ENCODE measurements around the gene PLEK.

Gene PLEK

GRCh38 chr2:68417926-68418325 is 52.8 kb downstream of the PLEK start:
- H3K4me1 ChIP-seq (ENCODE audit: low read depth, poor library complexity, severe bottlenecking), result peaks cover 77% of the 10 kb centered on the region
- H4K20me1 ChIP-seq (ENCODE audit: insufficient read depth), result no peaks in the 10 kb centered on the region
- TF ChIP-seq CTCF (conservative IDR thresholded peaks at IDR 0.05; ENCODE audit: low read depth, low read length), result no peak
- 0 out of 2 replicates have a peak overlapping the region, but pooled peaks have one; percentile 4 for H3K9ac ChIP-seq
- no peaks in the 10 kb centered on the region for H3K36me3 ChIP-seq (ENCODE audit: insufficient read depth)
- no peaks in the 10 kb centered on the region for H3K79me2 ChIP-seq (ENCODE audit: insufficient read depth, low read depth)
- H3K27me3 ChIP-seq (ENCODE audit: insufficient read depth, low read depth), result no peaks in the 10 kb centered on the region
- H3K4me3 ChIP-seq (IDR thresholded peaks at IDR 0.05; ENCODE audit: insufficient read depth, low read depth, low read length), result no peak overlapping the region
- H2AFZ ChIP-seq (ENCODE audit: low read depth), result peak overlapping the region; percentile 19; the same call in 1 of the 2 replicates
- peak overlapping the region; percentile 26; the same call in 1 of the 2 replicates for H3K27ac ChIP-seq
- peak overlapping the region; percentile 43 for H3K4me2 ChIP-seq

GRCh38 chr2:68418419-68418818 is 53.3 kb downstream of the PLEK start:
- TF ChIP-seq CTCF (conservative IDR thresholded peaks at IDR 0.05; ENCODE audit: low read depth, low read length), result no peak; the same call in 1 of the 2 replicates
- Histone ChIP-seq H3K27ac (peak overlapping the region; percentile 26; the same call in 1 of the 2 replicates), H3K4me3 (IDR thresholded peaks at IDR 0.05; ENCODE audit: insufficient read depth, low read depth, low read length) (no peak overlapping the region), H3K4me2 (peak overlapping the region; percentile 43), H3K9ac (peak overlapping the region; percentile 4; the same call in 1 of the 2 replicates), H3K36me3 (ENCODE audit: insufficient read depth) (no peaks in the 10 kb centered on the region), H2AFZ (ENCODE audit: low read depth) (peak overlapping the region; percentile 59), H3K4me1 (ENCODE audit: low read depth, poor library complexity, severe bottlenecking) (peaks cover 77% of the 10 kb centered on the region), H3K27me3 (ENCODE audit: insufficient read depth, low read depth) (no peaks in the 10 kb centered on the region), H4K20me1 (ENCODE audit: insufficient read depth) (no peaks in the 10 kb centered on the region), H3K79me2 (ENCODE audit: insufficient read depth, low read depth) (no peaks in the 10 kb centered on the region)

- H2AFZ ChIP-seq (ENCODE audit: low read depth), result peak overlapping the region; percentile 59
- no peak overlapping the region for H3K4me3 ChIP-seq (IDR thresholded peaks at IDR 0.05; ENCODE audit: insufficient read depth, low read depth, low read length)
- H4K20me1 ChIP-seq (ENCODE audit: insufficient read depth), result no peaks in the 10 kb centered on the region
- no peaks in the 10 kb centered on the region for H3K36me3 ChIP-seq (ENCODE audit: insufficient read depth)
- peak overlapping the region; percentile 4; the same call in 1 of the 2 replicates for H3K9ac ChIP-seq
- H3K4me1 ChIP-seq (ENCODE audit: low read depth, poor library complexity, severe bottlenecking), result peaks cover 77% of the 10 kb centered on the region
- H3K79me2 ChIP-seq (ENCODE audit: insufficient read depth, low read depth), result no peaks in the 10 kb centered on the region
- peak overlapping the region; percentile 26; the same call in 1 of the 2 replicates for H3K27ac ChIP-seq
- no peaks in the 10 kb centered on the region for H3K27me3 ChIP-seq (ENCODE audit: insufficient read depth, low read depth)
- peak overlapping the region; percentile 43 for H3K4me2 ChIP-seq
- TF ChIP-seq CTCF (conservative IDR thresholded peaks at IDR 0.05; ENCODE audit: low read depth, low read length), result no peak
These were observed 53.8 kb downstream of the PLEK start for GRCh38 chr2:68418855-68419254.

GRCh38 chr2:68420254-68420910 is 55.3 kb downstream of the PLEK start:
- no peak for TF ChIP-seq CTCF (conservative IDR thresholded peaks at IDR 0.05; ENCODE audit: low read depth, low read length)
- no peaks in the 10 kb centered on the region for H3K79me2 ChIP-seq (ENCODE audit: insufficient read depth, low read depth)
- H3K4me3 ChIP-seq (IDR thresholded peaks at IDR 0.05; ENCODE audit: insufficient read depth, low read depth, low read length), result no peak overlapping the region
- peak overlapping the region; percentile 31; the same call in 1 of the 2 replicates for H2AFZ ChIP-seq (ENCODE audit: low read depth)
- no peaks in the 10 kb centered on the region for H3K27me3 ChIP-seq (ENCODE audit: insufficient read depth, low read depth)
- peaks cover 88% of the 10 kb centered on the region for H3K4me1 ChIP-seq (ENCODE audit: low read depth, poor library complexity, severe bottlenecking)
- H3K27ac ChIP-seq, result no peak overlapping the region
- no peak overlapping the region for H3K9ac ChIP-seq
- H3K4me2 ChIP-seq, result peak overlapping the region; percentile 3; the same call in 1 of the 2 replicates
- no peaks in the 10 kb centered on the region for H4K20me1 ChIP-seq (ENCODE audit: insufficient read depth)
- H3K36me3 ChIP-seq (ENCODE audit: insufficient read depth), result no peaks in the 10 kb centered on the region

All from KMS-11 (cell line).